DOHH2 (cell line): ENCODE measurements around the gene ZNF610.
A peak's percentile ranks its signal among the peaks of the same experiment; 100 is the strongest.
"Not testable (repeated sequence)": the region's sequence is repeated elsewhere in the genome, so short reads cannot be mapped to it uniquely, and the experiment has no call there.

Source experiments
- H3F3A ChIP-seq: fragments of 200-600 bp; sonication (generic), shearing (Covaris generic); 2 replicates; pipeline ENCODE4 v1.6.0; 2016; ENCODE audit warnings: antibody characterized with exemption, mild to moderate bottlenecking; ENCODE audit not compliant: control insufficient read depth, insufficient read depth
- H3K27ac ChIP-seq: fragments of 200-600 bp; sonication (generic); 2 replicates; pipeline ENCODE4 v1.5.1; 2014; ENCODE audit warnings: low read depth, mild to moderate bottlenecking, low read length, moderate library complexity
- H3K27me3 ChIP-seq: fragments of 200-600 bp; sonication (generic); 2 replicates; pipeline ENCODE4 v1.6.1; 2014; ENCODE audit warnings: mild to moderate bottlenecking, low read length, mixed read lengths; ENCODE audit not compliant: control insufficient read depth
- H3K36me3 ChIP-seq: fragments of 200-600 bp; sonication (generic); 2 replicates; pipeline ENCODE4 v1.6.1; 2014; ENCODE audit warnings: mild to moderate bottlenecking, low read length, moderate library complexity, mixed read lengths; ENCODE audit not compliant: control insufficient read depth
- H3K4me1 ChIP-seq: fragments of 200-600 bp; sonication (generic); 2 replicates; pipeline ENCODE4 v1.6.1; 2014; ENCODE audit warnings: mild to moderate bottlenecking, low read length, mixed read lengths; ENCODE audit not compliant: control insufficient read depth
- H3K4me2 ChIP-seq: fragments of 200-600 bp; sonication (generic); 2 replicates; pipeline ENCODE4 v1.6.0; 2014; ENCODE audit warnings: mild to moderate bottlenecking, low read length, moderate library complexity
- H3K4me3 ChIP-seq: fragments of 200-600 bp; sonication (generic); 2 replicates; pipeline ENCODE4 v1.5.1; 2014; ENCODE audit warnings: mild to moderate bottlenecking, low read length, mixed read lengths
- H3K79me2 ChIP-seq: fragments of 200-600 bp; sonication (generic); 2 replicates; pipeline ENCODE4 v1.6.1; 2014; ENCODE audit warnings: mild to moderate bottlenecking, low read length, mixed read lengths; ENCODE audit not compliant: control insufficient read depth
- H3K9me2 ChIP-seq: fragments of 200-600 bp; sonication (generic); replicated peaks from 2 replicates; pipeline ENCODE4 v1.6.1; 2014; ENCODE audit warnings: mild to moderate bottlenecking, low read length, mixed read lengths; ENCODE audit not compliant: control insufficient read depth
- H3K9me3 ChIP-seq: fragments of 200-600 bp; sonication (generic); 2 replicates; pipeline ENCODE4 v1.6.1; 2014; ENCODE audit warnings: antibody characterized with exemption, low read length, mixed read lengths; ENCODE audit not compliant: control insufficient read depth, insufficient read depth
- H4K20me1 ChIP-seq: fragments of 200-600 bp; sonication (generic); 2 replicates; pipeline ENCODE4 v1.6.0; 2014; ENCODE audit warnings: low read depth, mild to moderate bottlenecking, antibody characterized with exemption, low read length, moderate library complexity; ENCODE audit not compliant: control insufficient read depth, insufficient read depth
- EZH2phosphoT487 ChIP-seq: fragments of 200-600 bp; sonication (generic); IDR thresholded peaks from 2 replicates; pipeline ENCODE4 v1.6.1; 2017; ENCODE audit warnings: borderline replicate concordance, mild to moderate bottlenecking, antibody characterized with exemption, low read length, moderate library complexity, mixed read lengths
- TF ChIP-seq, protein P1 (sequence below): fragments of 200-600 bp; sonication (generic); IDR thresholded peaks from one replicate; pipeline ENCODE4 v1.5.1; 2014; ENCODE audit warnings: antibody characterized with exemption, mild to moderate bottlenecking, low read depth, low read length; ENCODE audit not compliant: poor library complexity, severe bottlenecking

Gene ZNF610

DNA sequence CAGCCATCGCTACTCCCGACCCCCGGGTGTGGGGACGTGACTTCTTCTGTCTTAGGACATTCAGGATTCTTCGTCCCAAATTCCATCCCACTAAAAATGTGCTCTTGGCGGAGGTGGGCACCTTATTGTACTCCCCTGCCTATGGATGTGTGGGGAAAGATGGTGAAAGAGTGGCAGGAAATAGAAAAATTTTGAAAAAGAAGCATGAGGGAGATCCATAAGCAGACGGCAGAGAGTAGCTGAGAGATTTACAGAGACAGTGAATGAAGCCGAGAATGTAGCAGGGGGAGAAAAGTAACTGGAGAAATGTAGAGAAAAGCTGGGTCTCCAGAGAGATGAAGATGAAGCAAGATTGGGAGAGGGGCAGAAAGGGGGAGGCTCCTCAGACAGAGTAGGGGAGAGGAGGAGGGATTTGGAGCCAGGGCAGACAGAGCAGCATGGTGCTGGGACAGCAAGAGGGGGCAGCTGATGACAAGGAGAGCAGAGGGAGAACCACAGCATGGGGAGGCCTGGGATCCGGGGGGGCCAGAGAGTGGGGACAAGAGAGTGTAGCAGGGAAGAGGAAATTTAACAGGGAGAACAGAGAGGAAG lies 843 bp downstream of the ZNF610 start:
- no peaks in the 10 kb centered on the region for H3K36me3 ChIP-seq
- no peak overlapping the region for H3K4me3 ChIP-seq
- no peaks in the 10 kb centered on the region for H4K20me1 ChIP-seq
- H3K27me3 ChIP-seq, result no peaks in the 10 kb centered on the region
- H3K79me2 ChIP-seq, result no peaks in the 10 kb centered on the region
- H3K9me2 ChIP-seq, result no peaks in the 10 kb centered on the region
- H3K4me1 ChIP-seq, result no peaks in the 10 kb centered on the region
- no peaks in the 10 kb centered on the region for H3F3A ChIP-seq
- TF ChIP-seq EZH2phosphoT487, result no peak
- TF ChIP-seq, protein P1, sequence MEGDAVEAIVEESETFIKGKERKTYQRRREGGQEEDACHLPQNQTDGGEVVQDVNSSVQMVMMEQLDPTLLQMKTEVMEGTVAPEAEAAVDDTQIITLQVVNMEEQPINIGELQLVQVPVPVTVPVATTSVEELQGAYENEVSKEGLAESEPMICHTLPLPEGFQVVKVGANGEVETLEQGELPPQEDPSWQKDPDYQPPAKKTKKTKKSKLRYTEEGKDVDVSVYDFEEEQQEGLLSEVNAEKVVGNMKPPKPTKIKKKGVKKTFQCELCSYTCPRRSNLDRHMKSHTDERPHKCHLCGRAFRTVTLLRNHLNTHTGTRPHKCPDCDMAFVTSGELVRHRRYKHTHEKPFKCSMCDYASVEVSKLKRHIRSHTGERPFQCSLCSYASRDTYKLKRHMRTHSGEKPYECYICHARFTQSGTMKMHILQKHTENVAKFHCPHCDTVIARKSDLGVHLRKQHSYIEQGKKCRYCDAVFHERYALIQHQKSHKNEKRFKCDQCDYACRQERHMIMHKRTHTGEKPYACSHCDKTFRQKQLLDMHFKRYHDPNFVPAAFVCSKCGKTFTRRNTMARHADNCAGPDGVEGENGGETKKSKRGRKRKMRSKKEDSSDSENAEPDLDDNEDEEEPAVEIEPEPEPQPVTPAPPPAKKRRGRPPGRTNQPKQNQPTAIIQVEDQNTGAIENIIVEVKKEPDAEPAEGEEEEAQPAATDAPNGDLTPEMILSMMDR, result no peak
- peaks cover 6% of the 10 kb centered on the region; the same call in 1 of the 2 replicates for H3K9me3 ChIP-seq
- H3K27ac ChIP-seq, result no peak overlapping the region
- H3K4me2 ChIP-seq, result no peak overlapping the region

GRCh38 chr19:52339022-52339421 lies 3.0 kb downstream of the ZNF610 start:
- H4K20me1 ChIP-seq, H3F3A ChIP-seq, H3K27me3 ChIP-seq, H3K27ac ChIP-seq, H3K4me3 ChIP-seq, H3K79me2 ChIP-seq, H3K4me2 ChIP-seq, H3K36me3 ChIP-seq, H3K9me3 ChIP-seq, H3K4me1 ChIP-seq, H3K9me2 ChIP-seq: not testable (repeated sequence)

DNA sequence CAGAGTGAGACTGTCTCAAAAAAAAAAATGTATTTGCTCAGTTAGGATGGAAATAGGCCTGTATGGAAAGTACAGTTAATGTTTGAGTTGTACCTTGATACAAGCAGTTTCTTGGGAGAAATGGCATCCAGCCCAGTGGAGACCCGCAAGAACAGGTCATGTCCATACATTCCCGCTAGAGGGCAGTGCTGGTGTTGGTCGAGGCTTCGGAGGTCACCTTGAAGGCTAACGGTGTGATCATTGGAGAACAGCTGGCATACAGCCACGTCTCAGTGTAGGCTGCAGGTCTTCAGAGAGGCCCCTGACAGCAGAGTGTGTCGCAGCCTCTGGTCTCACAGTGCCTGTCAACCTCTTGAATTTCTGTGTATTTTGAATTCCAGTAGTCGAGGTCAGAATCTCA lies 7.5 kb downstream of the ZNF610 start:
- H3K4me2 ChIP-seq, result no peak overlapping the region
- no peak overlapping the region for H3K27ac ChIP-seq
- H3K4me3 ChIP-seq, result no peak overlapping the region
- no peaks in the 10 kb centered on the region; the same call in 1 of the 2 replicates for H3K9me3 ChIP-seq
- no peaks in the 10 kb centered on the region for H3F3A ChIP-seq
- no peaks in the 10 kb centered on the region for H3K4me1 ChIP-seq
- no peaks in the 10 kb centered on the region for H3K27me3 ChIP-seq
- no peaks in the 10 kb centered on the region for H3K79me2 ChIP-seq
- no peaks in the 10 kb centered on the region for H3K36me3 ChIP-seq
- H3K9me2 ChIP-seq, result no peaks in the 10 kb centered on the region
- TF ChIP-seq, protein P1, result peak; percentile 68
- no peak for TF ChIP-seq EZH2phosphoT487
- no peaks in the 10 kb centered on the region for H4K20me1 ChIP-seq

DNA sequence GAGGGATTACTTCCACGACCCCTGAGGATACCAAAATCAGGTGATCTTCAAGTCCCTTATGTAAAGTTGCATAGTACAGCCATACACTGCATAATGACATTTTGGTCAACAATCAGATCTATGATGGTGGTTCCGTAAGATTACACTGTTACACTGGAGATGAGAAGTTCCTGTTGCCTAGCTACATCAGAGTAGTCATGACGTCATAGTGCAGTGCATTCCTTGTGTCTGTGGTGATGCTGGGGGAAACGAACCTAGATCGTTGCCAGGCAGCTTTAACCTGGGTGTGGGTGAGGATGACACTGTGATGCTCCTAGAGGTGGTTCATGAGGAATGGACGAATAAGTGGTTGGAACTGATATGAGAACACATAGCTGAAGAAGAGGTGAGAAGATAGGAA lies 9.1 kb downstream of the ZNF610 start:
- no peak overlapping the region for H3K4me2 ChIP-seq
- H3K4me3 ChIP-seq, result no peak overlapping the region
- H3K4me1 ChIP-seq, result no peaks in the 10 kb centered on the region
- no peaks in the 10 kb centered on the region; the same call in 1 of the 2 replicates for H3K9me3 ChIP-seq
- no peak overlapping the region for H3K27ac ChIP-seq
- no peaks in the 10 kb centered on the region for H3K9me2 ChIP-seq
- H3K27me3 ChIP-seq, result no peaks in the 10 kb centered on the region
- no peaks in the 10 kb centered on the region for H4K20me1 ChIP-seq
- no peaks in the 10 kb centered on the region for H3K36me3 ChIP-seq
- TF ChIP-seq, protein P1, result no peak
- TF ChIP-seq EZH2phosphoT487, result no peak
- no peaks in the 10 kb centered on the region for H3K79me2 ChIP-seq
- H3F3A ChIP-seq, result no peaks in the 10 kb centered on the region
